ENCODE data around the gene TMEM184A. TPM values are rescaled to one million over a fixed set of nuclear protein-coding genes. Genes with fewer than 3 reads are reported as not detected.

TMEM184A gene
- total RNA-seq, 1 donor from 2014 or later, result 5.0 TPM

DNA sequence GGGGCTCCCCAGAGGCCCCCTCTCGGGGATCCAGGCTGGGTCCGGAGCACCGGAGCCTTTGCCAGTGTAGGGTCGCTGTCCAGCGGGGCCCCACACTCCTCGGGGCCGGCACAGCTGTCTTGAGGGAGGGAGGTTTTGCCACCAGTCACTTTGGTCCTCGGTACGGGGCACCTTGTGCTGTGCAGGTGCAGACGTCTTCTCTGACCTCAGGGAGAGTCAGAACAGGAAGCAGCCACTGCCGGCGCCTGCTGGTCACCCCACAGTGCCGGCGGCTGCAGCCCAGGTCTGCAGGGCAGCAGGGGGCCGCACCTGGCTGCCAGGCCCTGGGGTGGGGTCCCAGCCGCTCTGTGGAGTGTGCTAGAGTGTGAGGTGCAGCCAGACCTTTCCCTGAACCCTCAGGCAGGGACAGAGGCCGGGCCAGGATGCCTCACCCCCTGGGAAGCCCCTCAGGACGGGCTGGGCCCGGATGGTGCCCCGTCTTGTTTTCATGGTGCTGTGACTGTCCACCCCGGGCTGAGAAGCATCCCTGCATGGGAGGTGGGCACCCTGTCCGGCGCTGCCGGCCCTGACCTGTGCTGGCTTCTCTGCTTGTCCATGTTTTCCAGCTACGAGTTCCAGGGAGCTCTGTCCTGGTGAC lies 17.3 kb downstream of the TMEM184A start:
- TF ChIP-seq, protein P1, sequence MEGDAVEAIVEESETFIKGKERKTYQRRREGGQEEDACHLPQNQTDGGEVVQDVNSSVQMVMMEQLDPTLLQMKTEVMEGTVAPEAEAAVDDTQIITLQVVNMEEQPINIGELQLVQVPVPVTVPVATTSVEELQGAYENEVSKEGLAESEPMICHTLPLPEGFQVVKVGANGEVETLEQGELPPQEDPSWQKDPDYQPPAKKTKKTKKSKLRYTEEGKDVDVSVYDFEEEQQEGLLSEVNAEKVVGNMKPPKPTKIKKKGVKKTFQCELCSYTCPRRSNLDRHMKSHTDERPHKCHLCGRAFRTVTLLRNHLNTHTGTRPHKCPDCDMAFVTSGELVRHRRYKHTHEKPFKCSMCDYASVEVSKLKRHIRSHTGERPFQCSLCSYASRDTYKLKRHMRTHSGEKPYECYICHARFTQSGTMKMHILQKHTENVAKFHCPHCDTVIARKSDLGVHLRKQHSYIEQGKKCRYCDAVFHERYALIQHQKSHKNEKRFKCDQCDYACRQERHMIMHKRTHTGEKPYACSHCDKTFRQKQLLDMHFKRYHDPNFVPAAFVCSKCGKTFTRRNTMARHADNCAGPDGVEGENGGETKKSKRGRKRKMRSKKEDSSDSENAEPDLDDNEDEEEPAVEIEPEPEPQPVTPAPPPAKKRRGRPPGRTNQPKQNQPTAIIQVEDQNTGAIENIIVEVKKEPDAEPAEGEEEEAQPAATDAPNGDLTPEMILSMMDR (IDR thresholded peaks at IDR 0.05; ENCODE audit: unreplicated experiment), result no peak
- no peak for DNase-seq (ENCODE audit: low spot score in 2 of 2, unreplicated experiment in 2 of 2)
- H3K36me3 Mint-ChIP-seq, result peaks cover 5% of the 10 kb centered on the region
- H3K4me3 Mint-ChIP-seq, result peak overlapping the region; percentile 48
- peaks cover 33% of the 10 kb centered on the region for H3K4me1 Mint-ChIP-seq
- H3K27me3 Mint-ChIP-seq (ENCODE audit: low read depth), result no peaks in the 10 kb centered on the region
- H3K27ac Mint-ChIP-seq, result peak overlapping the region; percentile 90
- no peaks in the 10 kb centered on the region for H3K9me3 Mint-ChIP-seq

DNA sequence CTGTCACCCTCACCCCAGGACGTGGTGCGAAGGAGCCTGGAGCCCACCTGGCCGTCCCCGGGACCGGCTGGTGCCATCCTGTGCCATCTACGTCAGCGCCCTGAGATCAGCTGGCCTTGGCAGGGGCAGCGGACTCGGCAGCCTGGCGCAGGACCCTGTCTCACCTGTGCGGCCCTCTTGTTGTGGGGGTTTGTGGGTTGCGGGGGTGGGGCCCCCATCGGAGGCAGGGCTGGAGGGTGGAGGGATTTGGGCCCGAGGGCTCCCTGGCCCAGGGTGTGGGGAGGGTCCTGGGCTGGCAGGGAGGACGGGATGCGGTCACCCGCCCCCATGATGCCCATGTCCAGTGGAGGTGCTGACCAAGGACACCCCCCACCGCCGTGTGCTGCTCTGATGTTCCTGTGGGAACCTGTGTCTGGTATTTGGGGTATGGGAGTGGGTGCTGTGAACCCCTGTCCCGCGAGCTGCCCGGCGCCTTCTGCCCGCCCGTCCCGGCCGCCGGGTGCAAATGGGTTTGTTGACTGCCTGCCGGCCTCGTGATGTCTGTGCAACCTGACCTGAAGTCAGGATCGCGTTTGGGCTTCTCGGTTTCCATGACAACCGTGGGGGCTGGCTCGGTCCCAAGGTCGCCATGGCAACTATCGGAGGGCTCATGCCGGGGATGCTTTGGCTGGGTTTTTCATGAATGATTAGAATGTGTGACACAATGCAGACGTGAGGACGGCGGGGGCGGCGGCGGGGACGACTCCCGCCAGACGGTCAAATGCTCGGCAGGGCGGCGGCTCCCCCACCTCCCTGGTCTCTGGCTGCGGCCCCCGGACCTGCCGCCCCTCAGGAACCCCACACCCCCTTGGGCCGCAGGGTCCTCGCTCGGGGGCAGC lies 18.2 kb downstream of the TMEM184A start:
- peak overlapping the region; percentile 100 for H3K27ac Mint-ChIP-seq
- peak; percentile 85 to 99 for DNase-seq (ENCODE audit: low spot score in 2 of 2, unreplicated experiment in 2 of 2)
- TF ChIP-seq, protein P1 (IDR thresholded peaks at IDR 0.05; ENCODE audit: unreplicated experiment), result no peak

DNA sequence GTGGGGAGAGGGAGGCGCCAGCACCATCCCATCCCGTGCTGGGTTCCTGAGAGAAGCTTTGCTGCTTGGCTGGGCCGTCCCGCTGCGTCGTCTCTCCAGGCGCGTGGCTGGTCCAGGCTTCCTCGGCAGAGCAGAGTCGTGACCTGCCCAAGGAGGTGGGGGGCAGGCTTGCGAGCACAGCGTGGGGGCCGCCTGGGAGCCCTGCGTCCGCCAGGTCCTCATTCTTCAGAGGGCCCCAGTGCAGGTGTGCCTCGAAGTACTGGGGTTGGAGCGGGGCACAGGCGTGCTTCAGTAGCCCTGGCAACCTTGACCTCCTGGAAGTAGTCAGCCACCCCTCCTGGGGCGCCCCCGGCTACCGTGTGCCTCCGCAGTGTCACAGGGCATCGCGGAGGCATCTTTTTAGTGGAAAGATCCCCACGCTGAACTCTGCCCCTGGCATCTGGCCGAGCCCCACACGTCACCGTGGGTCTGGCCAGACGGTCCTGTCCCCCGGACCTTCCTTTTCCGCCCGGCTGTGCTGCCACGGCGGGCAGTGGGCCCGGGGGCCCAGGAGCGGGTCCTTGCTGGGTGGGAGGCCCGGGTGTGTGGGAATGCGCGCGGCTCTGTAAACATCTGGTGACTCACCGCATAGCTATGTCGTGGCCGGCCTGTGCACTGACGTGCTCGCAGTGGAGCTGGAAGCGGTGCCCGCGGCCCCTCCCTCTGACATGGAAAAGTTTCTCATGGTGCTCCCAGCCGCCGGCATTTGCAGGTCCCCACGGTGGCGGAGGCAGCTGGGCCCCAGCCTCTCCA lies 19.1 kb downstream of the TMEM184A start:
- TF ChIP-seq, protein P1 (IDR thresholded peaks at IDR 0.05; ENCODE audit: unreplicated experiment), result no peak
- DNase-seq (ENCODE audit: low spot score in 2 of 2, unreplicated experiment in 2 of 2), result peak; percentile 95
- Mint-ChIP-seq H3K27me3 (ENCODE audit: low read depth) (no peaks in the 10 kb centered on the region), H3K27ac (peak overlapping the region; percentile 100), H3K9me3 (no peaks in the 10 kb centered on the region), H3K4me3 (peak overlapping the region; percentile 56), H3K36me3 (no peaks in the 10 kb centered on the region), H3K4me1 (peaks cover 50% of the 10 kb centered on the region)

More for the DNA sequence above, 18.2 kb downstream of the TMEM184A start:
- no peaks in the 10 kb centered on the region for H3K9me3 Mint-ChIP-seq
- peak overlapping the region; percentile 71 for H3K4me3 Mint-ChIP-seq
- H3K36me3 Mint-ChIP-seq, result peaks cover 3% of the 10 kb centered on the region
- no peaks in the 10 kb centered on the region for H3K27me3 Mint-ChIP-seq (ENCODE audit: low read depth)
- peaks cover 42% of the 10 kb centered on the region for H3K4me1 Mint-ChIP-seq

DNA sequence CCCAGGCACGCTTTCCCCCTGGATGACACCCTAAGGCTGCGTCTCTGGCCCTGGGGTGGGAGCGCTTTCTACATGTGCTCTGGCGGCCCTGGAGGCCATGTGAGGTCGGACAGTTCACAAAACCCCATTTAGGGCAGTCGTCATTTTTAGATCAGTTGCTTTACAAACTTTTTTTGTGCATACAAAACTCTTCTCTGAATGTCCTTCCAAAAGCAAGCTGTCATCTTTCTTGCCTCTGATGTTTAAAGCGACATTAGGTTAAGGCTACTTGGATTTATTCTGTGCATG lies 19.6 kb downstream of the TMEM184A start:
- peak overlapping the region; percentile 45 for H3K4me3 Mint-ChIP-seq
- peak overlapping the region; percentile 100 for H3K27ac Mint-ChIP-seq
- TF ChIP-seq, protein P1 (IDR thresholded peaks at IDR 0.05; ENCODE audit: unreplicated experiment), result no peak
- DNase-seq (ENCODE audit: low spot score in 2 of 2, unreplicated experiment in 2 of 2), result no peak
- peaks cover 56% of the 10 kb centered on the region for H3K4me1 Mint-ChIP-seq
- H3K36me3 Mint-ChIP-seq, result no peaks in the 10 kb centered on the region
- H3K27me3 Mint-ChIP-seq (ENCODE audit: low read depth), result peaks cover 3% of the 10 kb centered on the region
- H3K9me3 Mint-ChIP-seq, result no peaks in the 10 kb centered on the region

DNA sequence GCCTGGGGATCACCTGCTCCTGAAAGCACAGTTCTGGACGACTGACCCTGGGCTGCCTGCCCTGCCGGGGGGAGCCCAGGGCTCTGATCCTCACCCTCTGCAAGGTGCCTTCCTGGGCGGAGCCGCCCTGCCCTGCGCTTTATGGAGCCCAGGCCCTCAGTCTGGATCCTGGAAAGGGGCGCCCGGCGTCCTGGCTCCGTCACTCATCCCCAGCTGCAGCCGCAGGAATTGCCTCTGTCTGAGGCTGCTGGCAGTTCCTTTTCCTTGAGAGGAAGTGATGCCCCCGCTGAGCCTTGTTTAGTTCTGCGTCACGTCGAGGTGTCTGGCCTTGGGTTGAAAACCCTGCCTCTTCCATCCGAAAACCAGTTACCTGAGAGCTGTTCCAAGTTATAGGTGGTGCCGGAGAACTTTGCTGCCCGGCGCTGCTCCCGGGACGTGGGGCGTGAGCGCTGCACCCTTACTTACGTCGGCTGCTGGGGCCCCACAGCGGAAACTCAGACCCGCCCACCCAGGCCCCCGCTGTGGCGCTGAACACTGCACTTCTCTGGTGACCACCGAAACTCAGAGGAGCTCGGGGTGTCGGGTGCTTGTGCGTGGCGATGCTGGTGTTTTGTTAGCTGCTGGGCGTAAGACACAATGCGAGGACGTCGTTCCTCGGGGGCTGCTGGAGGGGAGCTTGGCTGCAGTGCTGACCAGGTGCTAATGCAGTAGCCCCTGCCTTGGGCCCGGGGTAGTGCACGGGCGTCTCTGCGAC lies 20.1 kb downstream of the TMEM184A start:
- H3K4me3 Mint-ChIP-seq, result peak overlapping the region; percentile 45
- peak overlapping the region; percentile 100 for H3K27ac Mint-ChIP-seq
- no peaks in the 10 kb centered on the region for H3K9me3 Mint-ChIP-seq
- DNase-seq (ENCODE audit: low spot score in 2 of 2, unreplicated experiment in 2 of 2), result no peak
- no peaks in the 10 kb centered on the region for H3K36me3 Mint-ChIP-seq
- peaks cover 3% of the 10 kb centered on the region for H3K27me3 Mint-ChIP-seq (ENCODE audit: low read depth)
- TF ChIP-seq, protein P1 (IDR thresholded peaks at IDR 0.05; ENCODE audit: unreplicated experiment), result no peak
- H3K4me1 Mint-ChIP-seq, result peaks cover 56% of the 10 kb centered on the region
